ENCODE data around the gene MCHR1. TPM values are rescaled to one million over a fixed set of nuclear protein-coding genes. Genes with fewer than 3 reads are reported as not detected.
A peak's percentile ranks its signal among the peaks of the same experiment; 100 is the strongest.

The MCHR1 gene
- total RNA-seq (under 1 TPM in 1 of 6 donors, not detected in 5; 0.26 TPM), polyA plus RNA-seq (under 1 TPM in 1 of 2 donors, not detected in 1; 0.23 TPM)

GRCh38 chr22:40679249-40679963, at the start of gene MCHR1:
MCHR1 (plus strand) TSS chr22:40679484; CDS start chr22:40679653, 169 bp downstream.
- no peak for FAIRE-seq
- Histone ChIP-seq H3K4me1 (no peaks in the 10 kb centered on the region), H3K4me3 (no peak within 1 kb of the TSS), H3K9me3 (no peaks in the 10 kb centered on the region), H3K36me3 (no peaks in the 10 kb centered on the region), H3K27me3 (peaks cover 0 to 7% (median 0%) of the 10 kb centered on the region in 4 donors), H3K27ac (no peak within 1 kb of the TSS)
- intact Hi-C loops (cut with DNase I): no loop called here
- DNase-seq: no peak
- 12 to 21% methylated on average over 21 of the region's 21 CpGs for WGBS, 2 donors
- TF ChIP-seq CTCF (IDR thresholded peaks at IDR 0.05): no peak
- ATAC-seq: peak in 3 of 4 donors; percentile 11 to 15 (median 15)

- 96 to 98% methylated on average over 2 of the region's 2 CpGs for WGBS, 2 donors
- FAIRE-seq (no peak), ATAC-seq (no peak), DNase-seq (no peak)
- no peak for TF ChIP-seq CTCF (IDR thresholded peaks at IDR 0.05)
- Histone ChIP-seq H3K27ac (no peak overlapping the region), H3K4me1 (peaks cover 0 to 10% (median 4%) of the 10 kb centered on the region in 3 donors), H3K4me3 (no peak overlapping the region), H3K27me3 (no peaks in the 10 kb centered on the region), H3K36me3 (no peaks in the 10 kb centered on the region), H3K9me3 (no peaks in the 10 kb centered on the region)
- intact Hi-C loops (cut with DNase I): loop anchor here in 1 of 3 donors (10.0 kb wide), 1 partner anchor 107 kb away; no protein-coding TSS in a partner anchor
Observed at GRCh38 chr22:40631925-40632324, 47.4 kb upstream of the MCHR1 start.

GRCh38 chr22:40633036-40633435, 46.2 kb upstream of the MCHR1 start:
- Histone ChIP-seq H3K4me1 (peaks cover 0 to 10% (median 4%) of the 10 kb centered on the region in 3 donors), H3K4me3 (no peak overlapping the region), H3K27me3 (no peaks in the 10 kb centered on the region), H3K27ac (no peak overlapping the region), H3K9me3 (no peaks in the 10 kb centered on the region), H3K36me3 (no peaks in the 10 kb centered on the region)
- no peak for TF ChIP-seq CTCF (IDR thresholded peaks at IDR 0.05)
- FAIRE-seq (no peak), ATAC-seq (no peak), DNase-seq (no peak)
- WGBS, 2 donors: 92 to 93% methylated on average over 3 of the region's 3 CpGs
- intact Hi-C loops (cut with DNase I): loop anchor here in 1 of 3 donors (10.0 kb wide), 1 partner anchor 108 kb away; no protein-coding TSS in a partner anchor

GRCh38 chr22:40634119-40634903, 45.0 kb upstream of the MCHR1 start:
- ATAC-seq (no peak), DNase-seq (no peak), FAIRE-seq (no peak)
- TF ChIP-seq CTCF (IDR thresholded peaks at IDR 0.05): no peak
- H3K9me3 ChIP-seq: no peaks in the 10 kb centered on the region
- H3K27me3 ChIP-seq: no peaks in the 10 kb centered on the region
- WGBS, 2 donors: 66 to 70% methylated on average over 11 of the region's 11 CpGs
- H3K4me1 ChIP-seq: peaks cover 0 to 10% (median 4%) of the 10 kb centered on the region in 3 donors
- no peak overlapping the region for H3K27ac ChIP-seq
- intact Hi-C loops (cut with DNase I): loop anchor here in 1 of 3 donors (10.0 kb wide), 1 partner anchor 110 kb away; no protein-coding TSS in a partner anchor
- peak overlapping the region in 2 of 4 donors; percentile 96 to 98 for H3K4me3 ChIP-seq
- no peaks in the 10 kb centered on the region for H3K36me3 ChIP-seq
